Endothelial cell of umbilical vein (primary cell): ENCODE results near the gene C17orf67. TPM values are rescaled to one million over a fixed set of nuclear protein-coding genes. Genes with fewer than 3 reads are reported as not detected.

Experiments used
- BruUV-seq: library from RNA; stranded (reverse); fragments of 400-500 nt; replicated peaks from 2 replicates; lab custom pipeline; 2021; lab: Mats Ljungman, UMichigan
- CTCF ChIA-PET: fragments of 300-600, 350-600 bp; sonication (Branson Sonifier 250); formaldehyde crosslinking; loops from one replicate; lab custom pipeline; 2021; ENCODE audit warnings: antibody characterized with exemption, inconsistent platforms; lab: Charles Lee
- POLR2A ChIA-PET: fragments of 300-600, 350-600 bp; sonication (Branson Sonifier 250); formaldehyde crosslinking; loops from one replicate; lab custom pipeline; 2021; ENCODE audit warnings: antibody characterized with exemption, inconsistent platforms; lab: Charles Lee
- DNase-seq: peaks from one replicate; pipeline ENCODE4 v3.0.0-alpha.2; 2011; ENCODE audit warnings: low read depth, low spot score
- FAIRE-seq: peaks from 2 replicates; lab custom pipeline; 2011; peaks lifted over from hg19 to GRCh38; lab: Jason Lieb, UNC
- H2AFZ ChIP-seq: 2 replicates; pipeline ENCODE4 v1.6.0; 2012; ENCODE audit warnings: low read depth, low read length, control low read depth, inconsistent platforms
- H3K27ac ChIP-seq: 2 replicates; pipeline ENCODE4 v1.5.1; 2011; ENCODE audit warnings: low read depth, mild to moderate bottlenecking, control low read depth, low read length, moderate library complexity; ENCODE audit not compliant: insufficient read depth
- H3K27me3 ChIP-seq, 2 experiments: 2 replicates each; pipeline versions ENCODE4 v1.6.0 to v1.6.1; 2011; ENCODE audit warnings: low read length in 2 of 2, mixed read lengths in 1 of 2; ENCODE audit not compliant: control insufficient read depth in 2 of 2, insufficient read depth in 2 of 2
- H3K36me3 ChIP-seq, 2 experiments: 2 replicates in 1 of 2; 3 replicates in 1 of 2; pipeline ENCODE4 v1.5.1; 2011; ENCODE audit warnings: low read length in 2 of 2, mild to moderate bottlenecking in 1 of 2, moderate library complexity in 1 of 2; ENCODE audit not compliant: control insufficient read depth in 2 of 2, insufficient read depth in 2 of 2; ENCODE audit errors: extremely low read depth in 1 of 2
- H3K4me1 ChIP-seq: 3 replicates; pipeline ENCODE4 v1.5.1; 2011; ENCODE audit warnings: mild to moderate bottlenecking, low read length; ENCODE audit not compliant: control insufficient read depth, insufficient read depth; ENCODE audit errors: extremely low read depth
- H3K4me2 ChIP-seq: 2 replicates; pipeline ENCODE4 v1.6.1; 2011; ENCODE audit warnings: low read length, control low read depth, mixed read lengths; ENCODE audit not compliant: insufficient read depth
- H3K4me3 ChIP-seq, 3 experiments: fragments of 200-600 bp in 1 of 3; sonication (generic), shearing (Covaris generic) in 1 of 3; replicated peaks in 1 of 3; 2 replicates each; pipeline ENCODE4 v1.5.1; 2011 to 2016; ENCODE audit warnings: control low read depth in 3 of 3, low read length in 3 of 3, mild to moderate bottlenecking in 2 of 3, inconsistent platforms in 1 of 3, low read depth in 1 of 3, moderate library complexity in 1 of 3; ENCODE audit not compliant: insufficient read depth in 1 of 3
- H3K79me2 ChIP-seq: 2 replicates; pipeline ENCODE4 v1.6.0; 2012; ENCODE audit warnings: low read length, inconsistent platforms; ENCODE audit not compliant: control insufficient read depth, insufficient read depth
- H3K9ac ChIP-seq: replicated peaks from 2 replicates; pipeline ENCODE3; 2011; ENCODE audit warnings: low read length, control low read depth; ENCODE audit not compliant: insufficient read depth; ENCODE audit errors: extremely low read depth
- H3K9me1 ChIP-seq: replicated peaks from 3 replicates; pipeline ENCODE4 v1.6.0; 2011; ENCODE audit warnings: mild to moderate bottlenecking, low read length; ENCODE audit not compliant: control insufficient read depth, insufficient read depth; ENCODE audit errors: extremely low read depth
- H3K9me3 ChIP-seq: replicated peaks from 2 replicates; pipeline ENCODE4 v1.5.1; 2012; ENCODE audit warnings: low read length, inconsistent platforms; ENCODE audit not compliant: control insufficient read depth, insufficient read depth
- H4K20me1 ChIP-seq: replicated peaks from 2 replicates; pipeline ENCODE3; 2011; ENCODE audit warnings: mild to moderate bottlenecking, low read length; ENCODE audit not compliant: control insufficient read depth, insufficient read depth; ENCODE audit errors: extremely low read depth
- EZH2 ChIP-seq: IDR thresholded peaks from 2 replicates; pipeline ENCODE4 v1.6.1; 2012; ENCODE audit warnings: borderline replicate concordance, low read depth, mild to moderate bottlenecking, moderate library complexity, low read length, inconsistent platforms; ENCODE audit not compliant: severe bottlenecking
- FOS ChIP-seq: IDR thresholded peaks from 2 replicates; pipeline ENCODE4 v1.6.1; 2011; ENCODE audit warnings: mild to moderate bottlenecking, low read length, moderate library complexity, borderline replicate concordance; ENCODE audit not compliant: insufficient read depth
- GATA2 ChIP-seq: IDR thresholded peaks from 2 replicates; pipeline ENCODE4 v1.7.0; 2011; ENCODE audit warnings: low read depth, mild to moderate bottlenecking, moderate library complexity, mixed read lengths, low read length; ENCODE audit not compliant: insufficient read length, insufficient read depth
- JUN ChIP-seq: IDR thresholded peaks from 2 replicates; pipeline ENCODE4 v1.6.1; 2011; ENCODE audit warnings: borderline replicate concordance, low read depth; ENCODE audit not compliant: insufficient read length, insufficient read depth
- MYC ChIP-seq: IDR thresholded peaks from one replicate; pipeline ENCODE4 v1.6.1; 2011; ENCODE audit warnings: mild to moderate bottlenecking, low read depth, low read length
- POLR2A ChIP-seq: IDR thresholded peaks from 2 replicates; pipeline ENCODE4 v1.6.1; 2012; ENCODE audit warnings: low read depth, mild to moderate bottlenecking, control low read depth, low read length
- POLR2AphosphoS5 ChIP-seq: IDR thresholded peaks from 2 replicates; pipeline ENCODE4 v1.6.1; 2012; ENCODE audit warnings: low read depth, mild to moderate bottlenecking, control low read depth, low read length, moderate library complexity; ENCODE audit not compliant: insufficient read depth
- dilution Hi-C: fragments of 300-500 bp; cut with MboI; formaldehyde crosslinking; loops from one replicate; pipeline ENCODE4 v1.15.0; 2019; ENCODE audit warnings: low sequenced_read_pairs; ENCODE audit not compliant: extremely low pct_ligation_motif_present
- intact Hi-C: fragments of 100-400 bp; cut with micrococcal nuclease; formaldehyde crosslinking; loops from one replicate; pipeline ENCODE4 v1.10.0; 2022
- polyA plus RNA-seq, 4 experiments: library from polyadenylated mRNA; depleted of rRNA in 3 of 4; stranded (reverse) in 3 of 4; unstranded in 1 of 4; fragments of >200 nt; gene quantifications; 2 replicates each; pipeline versions ENCODE4 v1.2.1 to v1.2.3, GENCODE V29; 2011 to 2012; ENCODE audit warnings: missing spikeins in 1 of 4
- total RNA-seq: library from RNA; stranded (reverse); gene quantifications from 2 replicates; pipeline ENCODE4 v1.2.3, GENCODE V29; 2021
- TF ChIP-seq, protein P1 (sequence below), 2 donors: IDR thresholded peaks; 1 replicate in 1 of 2; 2 replicates in 1 of 2; pipeline ENCODE4 v1.5.1; 2011; ENCODE audit warnings: low read length in 2 of 2, mild to moderate bottlenecking in 2 of 2, moderate library complexity in 2 of 2, control low read depth in 1 of 2, inconsistent platforms in 1 of 2, low read depth in 1 of 2; ENCODE audit not compliant: insufficient read depth in 1 of 2; ENCODE audit errors: extremely low read depth in 1 of 2
- TF ChIP-seq, protein P2 (sequence below): IDR thresholded peaks from 2 replicates; pipeline ENCODE4 v1.6.1; 2011; ENCODE audit not compliant: insufficient read depth, insufficient read length

C17orf67 gene
- total and polyA plus RNA-seq, 2 donors (not counting 3 experiments of a cell fraction or from before 2014, with no cell fraction given), result 1.9 to 5.8 TPM

DNA sequence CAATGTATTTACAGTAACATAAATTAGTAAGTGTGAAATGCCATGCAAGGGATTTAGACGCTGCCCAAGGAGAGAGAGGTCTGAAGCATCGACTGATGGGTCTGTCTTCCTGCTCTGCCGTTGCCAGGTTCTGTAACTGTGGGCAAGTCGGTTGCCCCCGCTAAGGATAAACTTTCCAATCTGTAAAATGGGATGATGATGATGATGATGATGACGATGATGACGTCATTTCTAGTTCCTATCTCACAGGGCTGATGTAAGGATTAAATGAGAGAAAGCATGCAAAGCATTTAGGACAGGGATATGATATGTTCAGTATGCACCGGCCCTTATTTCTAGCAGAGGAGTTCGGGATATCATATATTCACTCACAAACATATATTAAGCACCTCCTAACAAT, 54.8 kb downstream of the C17orf67 start:
- Histone ChIP-seq H3K27me3 (peaks cover 0 to 5% of the 10 kb centered on the region in 2 experiments), H3K79me2 (no peaks in the 10 kb centered on the region), H3K9ac (no peak overlapping the region), H3K27ac (no peak overlapping the region), H3K4me2 (no peak overlapping the region), H3K4me1 (peaks cover 11% of the 10 kb centered on the region), H4K20me1 (no peaks in the 10 kb centered on the region), H3K36me3 (no peaks in the 10 kb centered on the region), H3K9me1 (no peaks in the 10 kb centered on the region), H3K9me3 (no peaks in the 10 kb centered on the region), H2AFZ (no peak overlapping the region), H3K4me3 (no peak overlapping the region)
- POLR2A ChIA-PET, result no interaction called here
- no peak for FAIRE-seq
- intact Hi-C loops, result no loop called here
- dilution Hi-C loops, result no loop called here
- no TSS peak for BruUV-seq
- CTCF ChIA-PET, result interaction anchor here (1.1 to 5.7 kb wide), 11 partner anchors 15 to 279 kb away, joined by 3 to 141 read pairs (median 14); partner anchors contain the start of gene NOG
- no peak for DNase-seq
- TF ChIP-seq JUN, result peak; percentile 8
- TF ChIP-seq, protein P1, sequence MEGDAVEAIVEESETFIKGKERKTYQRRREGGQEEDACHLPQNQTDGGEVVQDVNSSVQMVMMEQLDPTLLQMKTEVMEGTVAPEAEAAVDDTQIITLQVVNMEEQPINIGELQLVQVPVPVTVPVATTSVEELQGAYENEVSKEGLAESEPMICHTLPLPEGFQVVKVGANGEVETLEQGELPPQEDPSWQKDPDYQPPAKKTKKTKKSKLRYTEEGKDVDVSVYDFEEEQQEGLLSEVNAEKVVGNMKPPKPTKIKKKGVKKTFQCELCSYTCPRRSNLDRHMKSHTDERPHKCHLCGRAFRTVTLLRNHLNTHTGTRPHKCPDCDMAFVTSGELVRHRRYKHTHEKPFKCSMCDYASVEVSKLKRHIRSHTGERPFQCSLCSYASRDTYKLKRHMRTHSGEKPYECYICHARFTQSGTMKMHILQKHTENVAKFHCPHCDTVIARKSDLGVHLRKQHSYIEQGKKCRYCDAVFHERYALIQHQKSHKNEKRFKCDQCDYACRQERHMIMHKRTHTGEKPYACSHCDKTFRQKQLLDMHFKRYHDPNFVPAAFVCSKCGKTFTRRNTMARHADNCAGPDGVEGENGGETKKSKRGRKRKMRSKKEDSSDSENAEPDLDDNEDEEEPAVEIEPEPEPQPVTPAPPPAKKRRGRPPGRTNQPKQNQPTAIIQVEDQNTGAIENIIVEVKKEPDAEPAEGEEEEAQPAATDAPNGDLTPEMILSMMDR (IDR thresholded peaks at IDR 0.05; ENCODE audit: extremely low read depth in 1 of 2, insufficient read depth in 1 of 2, low read depth in 1 of 2, low read length in 2 of 2), result no peak

DNA sequence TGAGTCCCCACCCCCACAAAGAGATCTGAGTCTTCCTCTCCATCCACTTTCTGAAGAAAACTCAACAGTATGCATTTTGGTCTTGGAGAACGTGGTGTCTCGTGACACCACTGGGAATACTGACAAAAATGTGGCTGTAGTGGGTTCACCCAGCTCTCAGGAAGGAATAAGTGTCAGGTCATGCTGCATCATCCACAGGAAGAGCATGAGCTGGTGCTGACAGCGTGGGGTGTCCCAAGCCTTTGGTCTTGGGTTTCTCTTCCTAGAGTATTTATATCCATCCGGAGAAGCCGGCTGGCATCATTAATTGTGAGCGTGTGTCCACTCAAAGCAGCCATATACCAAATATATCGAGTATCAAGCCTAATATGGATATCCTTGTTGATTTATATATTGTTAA, 55.9 kb downstream of the C17orf67 start:
- Histone ChIP-seq H3K27me3 (peaks cover 0 to 5% of the 10 kb centered on the region in 2 experiments), H3K4me3 (no peak overlapping the region), H3K36me3 (no peaks in the 10 kb centered on the region), H3K9me3 (no peaks in the 10 kb centered on the region), H4K20me1 (no peaks in the 10 kb centered on the region), H3K9me1 (no peaks in the 10 kb centered on the region), H2AFZ (peak overlapping the region; percentile 24), H3K9ac (no peak overlapping the region), H3K27ac (no peak overlapping the region), H3K4me1 (peaks cover 11% of the 10 kb centered on the region), H3K79me2 (no peaks in the 10 kb centered on the region), H3K4me2 (no peak overlapping the region)
- TF ChIP-seq GATA2, result no peak
- no peak for TF ChIP-seq JUN
- TF ChIP-seq, protein P1 (IDR thresholded peaks at IDR 0.05; ENCODE audit: extremely low read depth in 1 of 2, insufficient read depth in 1 of 2, low read depth in 1 of 2, low read length in 2 of 2), result no peak
- no peak for TF ChIP-seq EZH2
- TF ChIP-seq, protein P2, sequence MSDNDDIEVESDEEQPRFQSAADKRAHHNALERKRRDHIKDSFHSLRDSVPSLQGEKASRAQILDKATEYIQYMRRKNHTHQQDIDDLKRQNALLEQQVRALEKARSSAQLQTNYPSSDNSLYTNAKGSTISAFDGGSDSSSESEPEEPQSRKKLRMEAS, result no peak
- TF ChIP-seq POLR2AphosphoS5, result no peak
- no peak for TF ChIP-seq POLR2A
- no peak for TF ChIP-seq FOS
- TF ChIP-seq MYC, result no peak
- BruUV-seq, result no TSS peak
- POLR2A ChIA-PET, result no interaction called here
- intact Hi-C loops, result no loop called here
- DNase-seq (no peak), FAIRE-seq (no peak)
- CTCF ChIA-PET, result interaction anchor here (0.7 kb wide), 1 partner anchor 62 kb away, joined by 3 read pairs; no protein-coding TSS in a partner anchor
- dilution Hi-C loops, result no loop called here
